HepG2 (cell line): ENCODE results near the gene FOLR2. TPM values are rescaled to one million over a fixed set of nuclear protein-coding genes. Genes with fewer than 3 reads are reported as not detected.

Source experiments
- ATAC-seq: fragments of 200-7000 bp; cut with Tn5 transposase; 3 replicates; pipeline ENCODE4 v1.9.1; 2020; ENCODE audit warnings: mild to moderate bottlenecking, moderate library complexity
- BruUV-seq: library from RNA; stranded (reverse); fragments of 400-500 nt; replicated peaks from 2 replicates; lab custom pipeline; 2021; lab: Mats Ljungman, UMichigan
- CTCF ChIA-PET: fragments of 300-600 bp; formaldehyde crosslinking; extraction: SDS; loops from one replicate; lab custom pipeline; 2021; ENCODE audit warnings: low total read pairs, inconsistent platforms, low intra/inter-chr PET ratio; lab: Yijun Ruan, JAX
- POLR2A ChIA-PET: fragments of 350-600 bp; sonication (Branson Sonifier 250); formaldehyde crosslinking; loops from one replicate; lab custom pipeline; 2020; ENCODE audit warnings: antibody characterized with exemption, inconsistent platforms; lab: Yijun Ruan, JAX
- DNase-seq: peaks from one replicate; pipeline ENCODE4 v3.0.0-alpha.2; 2015; ENCODE audit warnings: low spot score
- FAIRE-seq: peaks from 3 replicates; lab custom pipeline; 2011; peaks lifted over from hg19 to GRCh38; lab: Jason Lieb, UNC
- H2AFZ ChIP-seq: one replicate; pipeline ENCODE4 v1.6.1; 2011; ENCODE audit warnings: low read length, inconsistent platforms
- H3K27ac ChIP-seq: fragments of 300-600 bp; 3 replicates; pipeline ENCODE4 v1.8.0; 2011; ENCODE audit warnings: mixed run types, mild to moderate bottlenecking, mixed read lengths, low read length, inconsistent platforms; ENCODE audit not compliant: insufficient read depth; ENCODE audit errors: extremely low read length
- H3K27me3 ChIP-seq, 2 experiments: fragments of 200-600 bp in 1 of 2; 2 replicates in 1 of 2; 3 replicates in 1 of 2; pipeline versions ENCODE4 v1.6.0 to v1.8.0; 2011; ENCODE audit warnings: low read length in 2 of 2, mild to moderate bottlenecking in 2 of 2, moderate library complexity in 2 of 2, inconsistent platforms in 1 of 2; ENCODE audit not compliant: insufficient read depth in 2 of 2, control insufficient read depth in 1 of 2
- H3K36me3 ChIP-seq, 2 experiments: fragments of 200-600 bp in 1 of 2; replicated peaks in 1 of 2; 2 replicates in 1 of 2; 3 replicates in 1 of 2; pipeline versions ENCODE4 v1.5.1 to v1.8.0; 2011; ENCODE audit warnings: low read length in 2 of 2, inconsistent platforms in 1 of 2; ENCODE audit not compliant: insufficient read depth in 2 of 2, control insufficient read depth in 1 of 2
- H3K4me1 ChIP-seq: 2 replicates; pipeline ENCODE4 v1.5.1; 2012; ENCODE audit warnings: low read length, inconsistent platforms; ENCODE audit not compliant: insufficient read depth
- H3K4me2 ChIP-seq: 2 replicates; pipeline ENCODE4 v1.6.0; 2011; ENCODE audit warnings: low read depth, low read length, inconsistent platforms
- H3K4me3 ChIP-seq, 3 experiments: fragments of 200-600 bp in 1 of 3; sonication (generic), shearing (Covaris generic) in 1 of 3; replicated peaks in 1 of 3; 2 replicates each; pipeline ENCODE4 v1.5.1; 2011 to 2016; ENCODE audit warnings: low read length in 3 of 3, inconsistent platforms in 2 of 3, low read depth in 2 of 3, mild to moderate bottlenecking in 2 of 3, control low read depth in 1 of 3, mixed read lengths in 1 of 3; ENCODE audit not compliant: insufficient read depth in 1 of 3
- H3K79me2 ChIP-seq: one replicate; pipeline ENCODE4 v1.6.1; 2011; ENCODE audit warnings: low read length, inconsistent platforms; ENCODE audit not compliant: insufficient read depth
- H3K9ac ChIP-seq: 2 replicates; pipeline ENCODE4 v1.6.0; 2011; ENCODE audit warnings: mild to moderate bottlenecking, low read depth, low read length, inconsistent platforms; ENCODE audit not compliant: insufficient read depth
- H3K9me3 ChIP-seq: 2 replicates; pipeline ENCODE4 v1.5.1; 2012; ENCODE audit warnings: mild to moderate bottlenecking, low read length
- H4K20me1 ChIP-seq: 2 replicates; pipeline ENCODE4 v1.6.0; 2011; ENCODE audit warnings: inconsistent platforms, mild to moderate bottlenecking, low read length, moderate library complexity; ENCODE audit not compliant: insufficient read depth
- ATF5 ChIP-seq: sonication (generic); formaldehyde crosslinking; IDR thresholded peaks from 2 replicates; pipeline ENCODE4 v1.4.0; 2020; ENCODE audit warnings: mild to moderate bottlenecking, low read depth, missing genetic modification reagents
- HINFP ChIP-seq: sonication (generic); formaldehyde crosslinking; IDR thresholded peaks from 2 replicates; pipeline ENCODE4 v1.4.0; 2020; ENCODE audit warnings: low read depth, mild to moderate bottlenecking, missing genetic modification reagents
- HIVEP1 ChIP-seq: sonication (generic); formaldehyde crosslinking; IDR thresholded peaks from 2 replicates; pipeline ENCODE4 v1.4.0; 2020; ENCODE audit warnings: mild to moderate bottlenecking, missing genetic modification reagents
- MXD1 ChIP-seq: sonication (generic); formaldehyde crosslinking; IDR thresholded peaks from 2 replicates; pipeline ENCODE4 v1.4.0; 2020; ENCODE audit warnings: mild to moderate bottlenecking, missing genetic modification reagents
- ZKSCAN5 ChIP-seq: sonication (generic); formaldehyde crosslinking; IDR thresholded peaks from 2 replicates; pipeline ENCODE4 v1.5.1; 2020; ENCODE audit warnings: mild to moderate bottlenecking, missing genetic modification reagents
- ZNF275 ChIP-seq: sonication (generic); formaldehyde crosslinking; IDR thresholded peaks from 2 replicates; pipeline ENCODE4 v1.8.0; 2022; ENCODE audit warnings: missing genetic modification reagents, mild to moderate bottlenecking, inconsistent platforms, borderline replicate concordance
- ZNF367 ChIP-seq: sonication (generic); formaldehyde crosslinking; IDR thresholded peaks from 2 replicates; pipeline ENCODE4 v1.4.0; 2020; ENCODE audit warnings: missing genetic modification reagents, borderline replicate concordance
- WGBS: methylation state at CpG from one replicate; pipeline ENCODE4 v1.1.6; 2017; ENCODE audit warnings: low lambda C conversion rate; 5-methylcytosine and 5-hydroxymethylcytosine counted together
- in situ Hi-C: cut with HindIII; loops from 2 replicates; pipeline ENCODE4 v1.10.0; 2017; ENCODE audit warnings: low pct_unique_long_range_greater_than_20kb; ENCODE audit not compliant: extremely low pct_ligation_motif_present
- intact Hi-C: fragments of 100-400 bp; cut with micrococcal nuclease; formaldehyde crosslinking; loops from one replicate; pipeline ENCODE4 v1.10.0; 2022; ENCODE audit not compliant: unreplicated experiment
- polyA plus RNA-seq, 8 experiments: library from polyadenylated mRNA; depleted of rRNA in 3 of 8; stranded (reverse) in 7 of 8; unstranded in 1 of 8; fragments of >200 nt; fragmentation: Illumina TruSeq in 4 of 8; extraction: Trizol in 4 of 8; gene quantifications; 2 replicates each; pipeline versions ENCODE4 v1.2.1 to v1.2.3, GENCODE V29; 2011 to 2016; ENCODE audit warnings: low read depth in 4 of 8, missing spikeins in 1 of 8, mixed read lengths in 1 of 8; ENCODE audit not compliant: insufficient read depth in 1 of 8
- total RNA-seq, 5 experiments: library from RNA; depleted of rRNA; stranded (reverse); fragments of >200 nt; fragmentation: Illumina TruSeq; extraction: Trizol; gene quantifications; 2 replicates each; pipeline ENCODE4 v1.2.3, GENCODE V29; 2016; ENCODE audit warnings: low read depth in 1 of 5

FOLR2 gene
- total and polyA plus RNA-seq, 2 of the 13 experiments (the other 11 are each of a cell fraction or from before 2014, with no cell fraction given) = 0.09 TPM; not detected in 1

- no peaks in the 10 kb centered on the region for H3K27me3 ChIP-seq
- no peaks in the 10 kb centered on the region for H4K20me1 ChIP-seq
- no peak overlapping the region for H3K9ac ChIP-seq
- no peaks in the 10 kb centered on the region for H3K4me1 ChIP-seq
- BruUV-seq = no TSS peak
- DNase-seq (no peak), FAIRE-seq (no peak), ATAC-seq (no peak)
- ChIA-PET POLR2A (interaction anchor here (1.6 kb wide), 1 partner anchor 13 kb away, joined by 4 read pairs; no protein-coding TSS in a partner anchor), CTCF (no interaction called here)
- H3K4me2 ChIP-seq = no peak overlapping the region
- intact Hi-C loops (no loop called here), in situ Hi-C loops (no loop called here)
- H3K4me3 ChIP-seq = no peak overlapping the region
- 37% methylated on average over 4 of the region's 4 CpGs for WGBS
- H3K79me2 ChIP-seq = no peaks in the 10 kb centered on the region
- H3K27ac ChIP-seq = no peak overlapping the region
- TF ChIP-seq ATF5 (no peak), HIVEP1 (CRISPR knock-in tag) (no peak), ZNF275 (CRISPR knock-in tag) (no peak), ZNF367 (no peak), MXD1 (CRISPR knock-in tag) (no peak), HINFP (CRISPR knock-in tag) (no peak), ZKSCAN5 (CRISPR knock-in tag) (no peak)
- H3K36me3 ChIP-seq = no peaks in the 10 kb centered on the region
- no peak overlapping the region for H2AFZ ChIP-seq
- no peaks in the 10 kb centered on the region for H3K9me3 ChIP-seq
Observed at GRCh38 chr11:72209101-72209500, 7.5 kb upstream of the FOLR2 start.
